ENCODE results near the gene CNOT9.
A peak's percentile ranks its signal among the peaks of the same experiment; 100 is the strongest.

GRCh38 chr2:218569038-218569431 is 396 bp downstream of the CNOT9 start:
- TF ChIP-seq CTCF (IDR thresholded peaks at IDR 0.05 in 8 of 11, conservative IDR thresholded peaks at IDR 0.05 in 3 of 11) (no peak), POLR2AphosphoS5 (IDR thresholded peaks at IDR 0.05) (peak in 2 of 3 donors; percentile 0 to 5)

Measured in spleen (tissue), 7 donors.